GM19099 (cell line): Measurements from ENCODE around the gene HOMER2.

Source experiments
- POLR2A ChIP-seq: IDR thresholded peaks from 3 replicates; pipeline ENCODE4 v1.6.1; 2011; ENCODE audit warnings: low read depth; ENCODE audit not compliant: insufficient read length; ENCODE audit errors: extremely low read depth

Gene HOMER2

DNA sequence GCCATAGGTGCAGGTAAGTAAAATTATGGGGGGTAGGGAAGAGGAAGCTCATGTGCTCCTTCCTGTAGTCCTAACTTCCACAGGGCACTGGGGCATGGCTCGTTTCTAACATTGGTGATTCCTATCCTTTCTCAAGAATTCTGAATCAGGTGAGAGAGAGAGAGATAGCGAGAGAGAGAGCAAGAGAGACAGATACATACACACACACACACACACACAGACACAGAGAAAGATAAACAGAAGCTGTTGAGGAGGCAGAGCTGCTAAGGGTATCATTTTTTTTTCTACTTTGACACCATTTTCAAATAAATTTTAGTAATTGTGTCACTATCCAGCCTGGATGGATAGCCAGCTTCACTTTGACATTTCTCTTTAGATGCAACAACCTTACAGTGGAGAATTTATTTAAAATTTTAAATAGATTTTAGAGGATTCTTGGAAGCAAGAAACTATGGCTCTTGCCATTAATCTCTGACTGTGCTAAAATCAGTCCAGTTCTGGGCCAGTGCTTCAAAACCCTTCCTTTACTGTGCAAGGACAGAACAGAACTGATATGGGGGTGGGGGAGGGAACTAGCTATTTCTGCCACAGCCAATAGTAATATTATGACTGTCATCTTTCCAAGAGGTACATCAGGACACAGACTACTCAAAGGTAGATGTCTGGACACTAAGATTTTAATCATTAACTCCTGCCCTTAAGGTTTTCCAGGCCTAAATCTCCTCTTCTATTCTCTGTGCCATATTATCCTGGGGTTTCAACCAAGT lies 18.9 kb upstream of the HOMER2 start:
- no peak for TF ChIP-seq POLR2A

DNA sequence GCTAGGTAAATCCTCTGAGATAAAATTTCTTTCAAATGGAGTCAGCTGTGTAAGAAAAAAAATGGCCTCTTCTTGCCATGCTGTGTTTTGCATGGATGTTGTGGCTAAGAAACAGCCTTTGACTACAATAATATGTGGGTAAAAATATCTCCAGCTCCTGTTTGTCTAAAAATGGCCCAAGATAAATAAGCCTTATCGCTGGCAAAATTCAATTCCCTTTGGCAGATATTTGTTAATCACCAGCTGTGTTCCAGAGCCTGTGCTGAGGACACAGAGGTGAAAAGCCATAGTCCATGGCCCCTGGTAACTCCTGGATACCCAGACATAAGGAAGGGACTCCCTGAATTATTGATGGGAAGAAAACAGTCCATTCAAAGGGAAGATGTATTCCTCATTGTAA lies 18.2 kb upstream of the HOMER2 start:
- TF ChIP-seq POLR2A = no peak

DNA sequence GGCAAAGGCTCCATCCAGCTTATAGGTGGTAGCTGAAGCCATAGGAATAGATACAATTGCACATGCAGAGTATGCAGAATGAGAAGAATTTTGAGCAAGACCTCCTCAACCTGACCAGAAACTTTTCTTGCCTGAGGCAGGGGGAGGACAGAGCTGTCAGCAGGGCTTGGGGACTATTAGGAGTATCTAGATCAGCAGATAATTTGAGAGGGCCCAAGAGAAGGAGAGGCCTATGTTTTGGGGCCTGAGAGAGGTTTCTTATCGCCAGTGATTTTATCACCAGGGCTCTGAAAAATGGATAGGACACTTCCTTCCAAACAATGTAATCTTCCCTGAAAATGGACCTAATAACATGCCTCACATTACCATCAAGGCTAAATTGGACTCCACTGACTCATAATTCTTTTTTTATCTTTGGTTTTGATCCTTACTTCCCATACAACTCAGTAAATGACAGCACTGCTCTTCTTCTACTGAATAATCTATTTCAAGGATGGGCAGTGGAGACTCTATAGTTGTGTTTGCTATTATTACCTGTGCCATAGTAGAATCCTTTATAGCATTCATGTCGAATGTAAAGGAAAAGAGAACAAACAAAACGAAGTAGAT lies 17.7 kb upstream of the HOMER2 start:
- no peak for TF ChIP-seq POLR2A

DNA sequence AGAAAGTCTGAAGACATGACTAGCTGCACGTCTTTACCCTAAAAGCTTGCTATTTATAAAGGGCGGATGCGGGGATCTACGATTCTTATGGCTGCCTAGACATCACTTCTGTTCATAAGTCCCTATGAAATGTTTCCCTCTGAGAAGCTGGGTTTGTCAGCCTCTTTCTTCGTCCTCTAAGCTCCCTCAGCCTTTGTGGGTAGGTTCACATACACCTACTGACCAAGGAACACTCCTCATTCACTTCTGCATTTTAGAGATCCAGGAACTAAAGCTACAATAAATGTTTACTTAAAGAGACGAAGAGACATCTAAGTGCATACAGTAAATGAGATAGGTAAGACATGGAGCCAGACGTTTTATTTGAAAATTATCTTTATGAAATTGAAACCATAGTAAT lies 16.8 kb upstream of the HOMER2 start:
- no peak for TF ChIP-seq POLR2A

DNA sequence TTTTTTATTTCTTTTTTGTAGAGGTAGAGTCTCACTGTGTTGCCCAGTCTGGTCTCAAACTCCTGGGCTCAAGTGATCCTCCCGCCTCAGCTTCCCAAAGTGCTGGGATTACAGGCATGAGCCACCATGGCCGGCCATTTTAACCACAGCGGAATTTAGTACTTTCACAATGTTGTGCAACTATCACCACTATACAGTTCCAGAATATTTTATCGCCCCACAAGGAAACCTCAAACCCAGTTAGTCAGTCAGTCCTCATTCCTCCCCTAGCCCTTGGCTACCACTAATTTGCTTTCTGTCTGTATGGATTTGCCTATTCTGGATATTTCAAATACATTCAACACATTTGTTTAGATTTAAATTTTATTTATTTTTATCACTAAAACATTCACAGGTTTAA lies 15.5 kb upstream of the HOMER2 start:
- no peak for TF ChIP-seq POLR2A

DNA sequence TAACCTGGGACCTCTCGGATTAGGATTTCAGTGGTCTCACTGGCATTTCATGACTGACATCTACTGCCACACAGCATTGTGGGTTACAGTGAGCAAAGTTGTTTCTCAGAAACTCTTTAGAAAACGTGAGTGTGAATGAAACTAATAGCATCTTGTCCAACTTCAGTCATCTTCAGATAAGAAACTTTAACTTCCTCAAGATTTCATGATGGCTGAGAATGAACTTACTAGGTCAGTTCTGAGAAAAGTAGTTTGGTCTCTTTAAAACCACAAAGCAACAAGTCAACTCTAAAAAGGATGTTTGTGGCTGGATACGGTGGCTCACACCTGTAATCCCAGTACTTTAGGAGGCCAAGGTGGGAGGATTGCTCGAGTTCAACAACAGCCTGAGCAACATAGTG lies 14.2 kb upstream of the HOMER2 start:
- TF ChIP-seq POLR2A = no peak

DNA sequence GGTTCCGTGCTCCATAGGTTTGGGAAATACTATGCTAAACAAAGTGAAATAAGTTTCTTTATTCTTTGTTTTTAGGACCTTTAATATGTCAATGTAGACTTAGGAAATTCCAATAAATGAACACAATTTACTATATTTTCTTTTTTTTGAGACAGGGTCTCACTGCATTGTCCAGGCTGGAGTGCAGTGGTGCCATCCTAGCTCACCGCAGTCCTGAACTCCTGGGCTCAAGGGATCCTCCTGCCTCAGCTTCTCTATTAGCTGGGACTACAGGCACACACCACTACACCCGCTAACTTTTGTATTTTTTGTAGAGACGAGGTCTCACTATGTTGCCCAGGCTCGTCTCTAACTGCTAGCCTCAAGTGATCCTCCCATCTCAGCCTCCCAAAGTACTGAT lies 12.4 kb upstream of the HOMER2 start:
- no peak for TF ChIP-seq POLR2A

DNA sequence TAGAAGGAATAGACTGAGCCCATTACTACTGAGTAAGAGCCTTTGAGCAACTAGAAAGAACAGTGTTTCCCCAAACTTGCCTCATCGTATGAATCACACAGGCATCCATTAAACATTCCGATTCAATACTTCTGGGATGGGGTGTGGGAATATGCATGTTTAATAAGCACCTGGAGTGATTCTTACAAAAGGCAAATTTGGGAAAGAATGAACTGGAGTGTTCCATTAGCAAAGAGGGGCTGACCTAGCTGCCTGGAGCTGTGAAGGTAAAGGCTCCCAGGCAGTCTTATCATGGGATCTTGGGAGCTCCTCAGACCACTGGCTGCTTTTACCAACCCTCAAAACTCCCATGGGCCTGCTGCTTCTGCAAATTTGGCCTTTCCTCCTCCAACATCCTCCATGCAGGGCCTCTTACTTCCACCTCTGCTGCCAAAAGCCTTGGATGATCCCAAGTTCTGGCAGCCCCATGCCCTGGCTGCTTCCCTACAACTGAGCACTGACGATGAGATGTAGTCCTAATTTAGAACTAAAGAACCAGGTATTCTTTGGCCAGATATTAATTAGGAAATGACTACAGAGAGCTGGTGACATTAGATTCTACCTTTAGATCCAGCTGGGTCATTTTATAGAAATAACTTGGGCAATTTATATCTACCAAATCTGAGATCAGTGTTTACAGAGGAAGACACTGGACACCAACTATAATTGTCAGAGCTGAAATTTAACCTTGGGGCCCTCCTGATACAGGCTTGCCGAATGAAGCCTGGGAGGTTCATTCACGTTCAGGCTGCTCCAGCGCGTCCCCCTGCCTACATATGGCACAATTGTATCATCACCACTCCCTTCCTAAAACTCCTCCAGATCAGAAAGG lies 11.2 kb upstream of the HOMER2 start:
- TF ChIP-seq POLR2A = no peak

DNA sequence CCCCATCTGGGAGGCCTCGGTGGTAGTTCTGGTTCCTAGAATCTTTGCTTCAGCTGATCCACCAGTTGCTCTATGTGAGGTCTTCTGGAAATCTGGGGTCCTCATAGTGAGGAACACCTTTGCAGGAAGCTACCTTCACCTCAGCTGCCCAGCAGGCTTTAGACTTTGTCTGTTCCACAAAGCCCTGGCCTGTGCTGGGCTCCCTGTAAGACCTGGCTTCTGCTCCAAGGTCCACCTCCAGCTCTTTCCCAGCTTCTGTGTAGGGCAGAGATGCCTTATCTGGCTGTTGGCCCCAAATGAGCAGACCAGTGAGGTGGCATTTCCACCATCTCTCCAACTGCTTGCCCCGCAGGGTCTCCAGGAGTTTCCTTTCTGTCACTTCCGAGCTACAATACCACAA lies 8.2 kb upstream of the HOMER2 start:
- no peak for TF ChIP-seq POLR2A

DNA sequence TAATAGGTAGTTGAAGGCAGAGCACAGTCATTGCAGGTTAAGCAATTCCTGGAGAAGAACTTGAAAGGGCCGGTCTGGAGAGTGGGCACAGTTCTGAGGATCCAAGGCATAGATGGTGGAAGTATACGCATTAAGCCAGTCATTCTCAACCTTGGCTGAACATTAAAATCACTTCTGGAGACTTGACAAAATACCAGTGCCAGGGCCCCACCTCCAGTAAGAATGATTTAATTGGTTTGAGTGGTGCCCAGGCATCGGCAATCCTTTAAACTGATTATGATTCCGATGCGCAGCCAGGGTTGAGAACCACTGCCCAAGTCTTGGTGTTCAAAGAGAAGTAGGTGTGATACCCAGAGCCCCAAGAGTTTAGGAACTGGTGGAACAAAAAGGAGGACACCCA lies 6.9 kb upstream of the HOMER2 start:
- TF ChIP-seq POLR2A = no peak

DNA sequence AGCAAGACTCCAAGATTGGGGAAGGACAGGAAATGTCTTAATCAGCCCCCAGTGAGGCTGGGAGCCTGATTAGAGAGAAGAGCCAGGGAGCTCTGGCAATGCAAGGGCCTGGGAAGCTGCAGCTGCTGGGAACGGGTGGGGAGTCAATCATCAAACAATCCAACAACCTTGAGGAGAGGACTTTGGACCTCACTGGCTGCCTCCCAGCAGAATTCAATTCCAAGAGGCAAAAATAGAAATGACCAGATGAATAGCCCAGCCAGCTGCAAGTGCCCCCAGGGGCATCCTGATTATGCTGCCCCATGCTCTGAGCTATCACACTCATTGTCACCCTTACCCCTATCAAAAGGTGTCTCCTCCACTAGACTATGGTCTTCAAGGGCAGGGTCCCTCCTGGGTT lies 6.1 kb upstream of the HOMER2 start:
- no peak for TF ChIP-seq POLR2A

DNA sequence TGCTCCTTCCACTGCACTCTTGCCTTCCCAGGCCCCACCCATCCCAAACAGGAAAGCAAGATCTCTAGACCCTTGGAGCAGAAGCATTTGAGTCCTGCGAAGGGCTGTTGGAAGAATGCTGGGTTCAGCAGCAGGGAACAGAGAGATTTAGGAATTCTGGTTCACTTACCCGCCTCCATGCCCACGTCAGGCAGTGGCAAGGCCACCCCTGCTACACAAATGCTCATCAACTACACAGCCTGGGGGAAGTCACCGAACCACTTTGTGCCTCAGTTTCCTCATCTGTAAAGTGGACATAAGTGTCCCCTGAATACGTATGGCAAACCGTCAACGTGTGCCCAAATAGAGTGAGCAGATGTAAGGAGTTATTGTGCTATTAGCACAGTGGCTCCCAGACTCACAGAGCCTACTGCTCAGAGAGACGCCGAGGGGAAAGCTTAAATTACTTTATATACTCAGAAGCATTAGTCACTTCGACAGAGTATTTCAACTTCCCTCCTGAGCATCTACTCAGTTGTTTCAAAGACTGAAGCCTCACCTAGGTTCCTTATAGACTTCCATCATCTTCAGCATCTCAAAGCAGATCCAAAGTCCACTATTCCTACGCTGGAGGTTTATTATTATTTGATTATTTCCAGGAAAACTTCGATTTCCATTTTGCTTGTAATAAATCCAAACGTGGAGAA lies 905 bp downstream of the HOMER2 start:
- no peak for TF ChIP-seq POLR2A

DNA sequence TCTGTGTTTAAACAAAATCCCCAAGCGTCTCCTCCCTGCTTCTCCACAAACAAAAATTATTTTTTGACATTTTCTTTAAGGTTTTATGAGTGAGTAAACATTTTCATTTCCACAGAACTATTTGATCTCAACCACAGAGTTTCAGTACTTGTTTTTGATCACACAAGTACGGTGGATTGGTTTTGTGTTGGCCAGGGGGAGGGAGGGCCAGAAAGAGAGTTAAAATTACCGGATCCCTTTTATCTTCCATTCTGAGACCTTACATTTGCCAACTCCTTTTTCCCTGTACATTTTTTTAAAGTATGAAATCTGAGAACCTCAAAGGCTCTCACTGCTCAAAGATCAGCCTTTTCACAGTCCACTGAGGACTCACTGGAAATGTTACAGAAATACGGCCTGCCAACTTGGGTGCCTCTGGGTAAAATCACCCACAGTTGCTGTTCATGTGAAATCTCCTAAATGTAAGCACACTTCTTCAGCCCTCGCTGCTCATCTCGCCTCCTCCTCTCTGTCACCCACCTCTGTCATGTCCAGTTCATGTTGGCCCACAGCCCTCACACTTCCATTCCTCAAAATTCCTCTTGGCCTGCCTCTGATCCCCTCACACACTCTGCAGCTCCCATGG lies 1.7 kb downstream of the HOMER2 start:
- TF ChIP-seq POLR2A = no peak

DNA sequence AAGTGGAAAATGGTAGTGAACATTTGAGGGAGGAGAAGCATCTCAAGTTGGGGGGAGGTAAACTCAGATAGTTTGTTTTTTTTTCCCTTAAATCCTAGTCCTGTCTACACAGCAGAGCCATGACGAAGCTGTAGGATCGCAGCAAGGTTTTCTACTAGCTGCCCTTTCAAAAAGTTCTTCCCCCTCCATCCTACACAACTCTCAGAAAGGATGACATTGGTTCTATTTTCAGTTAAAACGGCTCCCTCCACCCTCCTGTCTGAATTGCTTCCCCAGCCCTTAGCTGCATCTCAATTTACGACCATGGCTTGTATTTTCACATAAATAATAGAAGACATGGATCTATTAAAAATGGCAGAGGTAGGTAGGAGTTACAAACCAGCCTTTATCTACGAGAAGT lies 2.2 kb downstream of the HOMER2 start:
- TF ChIP-seq POLR2A = no peak
